ENCODE measurements around the gene LY6G5C. TPM values are rescaled to one million over a fixed set of nuclear protein-coding genes. Genes with fewer than 3 reads are reported as not detected.
A peak's percentile ranks its signal among the peaks of the same experiment; 100 is the strongest.

LY6G5C gene
- total RNA-seq, 2 donors from 2014 or later = 0.93 to 2.0 TPM

DNA sequence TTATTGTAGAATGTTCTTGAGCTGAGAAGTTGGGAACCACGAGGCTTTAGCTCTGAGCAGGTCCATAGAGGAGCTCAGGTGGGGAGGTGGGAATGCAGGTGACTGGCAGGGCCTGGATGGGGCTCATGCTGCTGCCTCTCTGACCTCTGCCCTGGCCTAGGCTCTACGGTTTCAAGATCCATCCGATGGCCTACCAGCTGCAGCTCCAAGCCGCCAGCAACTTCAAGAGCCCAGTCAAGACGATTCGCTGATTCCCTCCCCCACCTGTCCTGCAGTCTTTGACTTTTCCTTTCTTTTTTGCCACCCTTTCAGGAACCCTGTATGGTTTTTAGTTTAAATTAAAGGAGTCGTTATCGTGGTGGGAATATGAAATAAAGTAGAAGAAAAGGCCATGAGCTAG is 11.2 kb downstream of the LY6G5C start, which contains the start of gene LY6G5B:
Gene LY6G5B (plus strand): TSS at position 301 of the 400 bp plus-strand sequence. CDS start 975 bp downstream, outside the sequence.
- Histone ChIP-seq H3K36me3 (ENCODE audit: control insufficient read depth, insufficient read depth, low read length) (peaks cover 62% of the 10 kb centered on the region), H3K4me1 (ENCODE audit: control insufficient read depth, insufficient read depth, low read length) (no peaks in the 10 kb centered on the region)
- no peak for DNase-seq

DNA sequence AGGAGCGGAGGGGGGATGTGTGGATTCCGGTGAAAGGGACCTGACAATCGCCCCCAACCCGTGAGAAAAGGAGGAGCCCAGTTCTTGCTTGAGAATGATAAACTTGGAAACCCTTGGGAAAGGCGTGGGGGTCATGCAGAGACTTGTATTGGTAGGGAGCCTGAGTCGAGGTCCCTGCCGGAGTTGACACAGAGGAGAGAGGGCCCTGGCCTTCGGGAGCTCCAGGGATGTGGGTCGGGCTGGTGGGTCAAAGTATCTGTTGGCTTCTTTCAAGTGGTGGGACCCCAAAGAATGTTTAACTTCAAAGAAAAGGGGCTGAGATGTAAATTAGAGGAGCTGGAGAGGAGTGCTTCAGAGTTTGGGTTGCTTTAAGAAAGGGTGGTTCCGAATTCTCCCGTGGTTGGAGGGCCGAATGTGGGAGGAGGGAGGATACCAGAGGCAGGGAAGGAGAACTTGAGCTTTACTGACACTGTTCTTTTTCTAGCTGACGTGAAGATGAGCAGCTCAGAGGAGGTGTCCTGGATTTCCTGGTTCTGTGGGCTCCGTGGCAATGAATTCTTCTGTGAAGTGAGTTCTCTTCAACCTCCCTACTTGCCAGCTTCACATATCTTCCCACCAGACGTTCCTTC is 14.4 kb downstream of the LY6G5C start:
- no peaks in the 10 kb centered on the region for H3K9me3 ChIP-seq (ENCODE audit: control insufficient read depth, low read length)
- peak overlapping the region; percentile 97 for H3K4me3 Mint-ChIP-seq
- H3K36me3 ChIP-seq (ENCODE audit: control insufficient read depth, insufficient read depth, low read length) = peaks cover 68% of the 10 kb centered on the region
- no peaks in the 10 kb centered on the region for H3K27me3 Mint-ChIP-seq (ENCODE audit: insufficient read depth)
- peaks cover 24% of the 10 kb centered on the region for H3K4me1 Mint-ChIP-seq
- H3K27ac Mint-ChIP-seq = peak overlapping the region; percentile 99
- peak overlapping the region; percentile 75 for H3K9ac ChIP-seq (ENCODE audit: extremely low read depth, low read length, poor library complexity, severe bottlenecking)
- H3K4me3 ChIP-seq (ENCODE audit: low read length) = peak overlapping the region; percentile 96
- no peaks in the 10 kb centered on the region for H3K27me3 ChIP-seq (ENCODE audit: control insufficient read depth, insufficient read depth, low read length, poor library complexity, severe bottlenecking)
- no peaks in the 10 kb centered on the region for H3K9me3 Mint-ChIP-seq
- H3K4me1 ChIP-seq (ENCODE audit: control insufficient read depth, insufficient read depth, low read length) = peaks cover 3% of the 10 kb centered on the region
- TF ChIP-seq, protein P1, sequence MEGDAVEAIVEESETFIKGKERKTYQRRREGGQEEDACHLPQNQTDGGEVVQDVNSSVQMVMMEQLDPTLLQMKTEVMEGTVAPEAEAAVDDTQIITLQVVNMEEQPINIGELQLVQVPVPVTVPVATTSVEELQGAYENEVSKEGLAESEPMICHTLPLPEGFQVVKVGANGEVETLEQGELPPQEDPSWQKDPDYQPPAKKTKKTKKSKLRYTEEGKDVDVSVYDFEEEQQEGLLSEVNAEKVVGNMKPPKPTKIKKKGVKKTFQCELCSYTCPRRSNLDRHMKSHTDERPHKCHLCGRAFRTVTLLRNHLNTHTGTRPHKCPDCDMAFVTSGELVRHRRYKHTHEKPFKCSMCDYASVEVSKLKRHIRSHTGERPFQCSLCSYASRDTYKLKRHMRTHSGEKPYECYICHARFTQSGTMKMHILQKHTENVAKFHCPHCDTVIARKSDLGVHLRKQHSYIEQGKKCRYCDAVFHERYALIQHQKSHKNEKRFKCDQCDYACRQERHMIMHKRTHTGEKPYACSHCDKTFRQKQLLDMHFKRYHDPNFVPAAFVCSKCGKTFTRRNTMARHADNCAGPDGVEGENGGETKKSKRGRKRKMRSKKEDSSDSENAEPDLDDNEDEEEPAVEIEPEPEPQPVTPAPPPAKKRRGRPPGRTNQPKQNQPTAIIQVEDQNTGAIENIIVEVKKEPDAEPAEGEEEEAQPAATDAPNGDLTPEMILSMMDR (conservative IDR thresholded peaks at IDR 0.05) = no peak
- DNase-seq = no peak
- H3K27ac ChIP-seq (ENCODE audit: low read depth, low read length) = no peak overlapping the region
- WGBS, 2 experiments (ENCODE audit: insufficient coverage in 1 of 2, insufficient read length in 1 of 2) = 14 to 19% methylated on average over 15 of the region's 15 CpGs
- H3K36me3 Mint-ChIP-seq (ENCODE audit: low read depth) = peaks cover 72% of the 10 kb centered on the region

More for the DNA sequence above, 11.2 kb downstream of the LY6G5C start, which contains the start of gene LY6G5B:
- peaks cover 67% of the 10 kb centered on the region for H3K36me3 Mint-ChIP-seq (ENCODE audit: low read depth)
- H3K27me3 Mint-ChIP-seq (ENCODE audit: insufficient read depth) = no peaks in the 10 kb centered on the region
- H3K4me3 Mint-ChIP-seq = no peak within 1 kb of the TSS
- H3K4me3 ChIP-seq (ENCODE audit: low read length) = no peak within 1 kb of the TSS
- TF ChIP-seq, protein P1 (conservative IDR thresholded peaks at IDR 0.05) = no peak
- no peak within 1 kb of the TSS for H3K27ac Mint-ChIP-seq
- WGBS, 2 experiments (ENCODE audit: insufficient coverage in 1 of 2, insufficient read length in 1 of 2) = 91 to 93% methylated on average over 3 to 8 of the region's 8 CpGs
- no peak within 1 kb of the TSS for H3K27ac ChIP-seq (ENCODE audit: low read depth, low read length)
- H3K27me3 ChIP-seq (ENCODE audit: control insufficient read depth, insufficient read depth, low read length, poor library complexity, severe bottlenecking) = no peaks in the 10 kb centered on the region
- H3K9me3 ChIP-seq (ENCODE audit: control insufficient read depth, low read length) = no peaks in the 10 kb centered on the region
- H3K9me3 Mint-ChIP-seq = no peaks in the 10 kb centered on the region
- peaks cover 9% of the 10 kb centered on the region for H3K4me1 Mint-ChIP-seq
- H3K9ac ChIP-seq (ENCODE audit: extremely low read depth, low read length, poor library complexity, severe bottlenecking) = no peak within 1 kb of the TSS

DNA sequence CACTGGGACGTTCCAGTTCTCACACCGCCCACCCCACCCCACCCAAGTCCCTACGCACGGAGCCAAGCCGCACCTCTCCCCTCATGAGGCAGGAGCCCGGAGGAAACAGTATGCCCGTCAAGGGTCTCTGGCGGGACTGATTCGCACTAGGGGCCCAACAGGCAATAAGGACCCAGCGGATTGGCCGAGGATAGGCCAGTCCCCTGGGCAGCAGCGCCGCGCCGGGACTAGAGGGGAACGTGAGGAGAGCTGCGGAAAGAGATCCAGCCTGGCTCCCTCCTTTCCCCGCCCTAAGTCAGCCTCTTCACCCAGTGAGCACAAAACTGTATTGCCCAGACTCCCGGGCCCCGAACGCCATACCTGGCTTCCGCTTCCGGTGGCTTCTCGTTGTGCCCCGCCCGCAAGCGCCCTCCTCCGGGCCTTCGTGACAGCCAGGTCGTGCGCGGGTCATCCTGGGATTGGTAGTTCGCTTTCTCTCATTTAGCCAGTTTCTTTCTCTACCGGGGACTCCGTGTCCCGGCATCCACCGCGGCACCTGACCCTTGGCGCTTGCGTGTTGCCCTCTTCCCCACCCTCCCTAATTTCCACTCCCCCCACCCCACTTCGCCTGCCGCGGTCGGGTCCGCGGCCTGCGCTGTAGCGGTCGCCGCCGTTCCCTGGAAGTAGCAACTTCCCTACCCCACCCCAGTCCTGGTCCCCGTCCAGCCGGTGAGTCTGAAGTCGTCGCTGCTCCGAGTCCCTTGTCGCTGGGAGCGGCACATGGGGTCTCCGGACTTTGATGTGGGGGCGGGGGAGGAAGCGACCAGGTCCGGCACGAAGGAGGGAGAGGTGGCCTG is 15.1 kb downstream of the LY6G5C start, which contains the start of gene CSNK2B:
Gene CSNK2B (plus strand): TSS at position 580 of the 836 bp plus-strand sequence. CDS start 752 bp downstream, outside the sequence.
- TF ChIP-seq, protein P1 (conservative IDR thresholded peaks at IDR 0.05) = no peak
- no peaks in the 10 kb centered on the region for H3K27me3 ChIP-seq (ENCODE audit: control insufficient read depth, insufficient read depth, low read length, poor library complexity, severe bottlenecking)
- peaks cover 3% of the 10 kb centered on the region for H3K4me1 ChIP-seq (ENCODE audit: control insufficient read depth, insufficient read depth, low read length)
- 0 to 1% methylated on average over 21 to 63 of the region's 63 CpGs for WGBS, 2 experiments (ENCODE audit: insufficient coverage in 1 of 2, insufficient read length in 1 of 2)
- Mint-ChIP-seq H3K27me3 (ENCODE audit: insufficient read depth) (no peaks in the 10 kb centered on the region), H3K27ac (peak within 1 kb of the TSS; percentile 99), H3K4me1 (peaks cover 29% of the 10 kb centered on the region), H3K36me3 (ENCODE audit: low read depth) (peaks cover 66% of the 10 kb centered on the region), H3K9me3 (no peaks in the 10 kb centered on the region), H3K4me3 (peak within 1 kb of the TSS; percentile 97)
- H3K9ac ChIP-seq (ENCODE audit: extremely low read depth, low read length, poor library complexity, severe bottlenecking) = peak within 1 kb of the TSS; percentile 86
- H3K4me3 ChIP-seq (ENCODE audit: low read length) = peak within 1 kb of the TSS; percentile 96
- no peaks in the 10 kb centered on the region for H3K9me3 ChIP-seq (ENCODE audit: control insufficient read depth, low read length)
- peak within 1 kb of the TSS; percentile 86 for H3K27ac ChIP-seq (ENCODE audit: low read depth, low read length)
- peaks cover 61% of the 10 kb centered on the region for H3K36me3 ChIP-seq (ENCODE audit: control insufficient read depth, insufficient read depth, low read length)
- peak; percentile 99 for DNase-seq

Measured in endodermal cell (in vitro differentiated cells).